HL-60 (cell line): ENCODE results near the gene RFX1.

Experiments
- CTCF ChIP-seq: IDR thresholded peaks from one replicate; pipeline ENCODE4 v1.5.1; 2011; ENCODE audit warnings: low read length, control low read depth, inconsistent platforms; ENCODE audit not compliant: insufficient read depth
- GABPA ChIP-seq: IDR thresholded peaks from 2 replicates; pipeline ENCODE4 v1.6.1; 2012; ENCODE audit warnings: low read depth
- POLR2AphosphoS5 ChIP-seq: IDR thresholded peaks from 2 replicates; pipeline ENCODE4 v1.6.1; 2012; ENCODE audit warnings: low read depth
- REST ChIP-seq: IDR thresholded peaks from 2 replicates; pipeline ENCODE4 v1.6.1; 2012; ENCODE audit warnings: low read depth; ENCODE audit not compliant: insufficient replicate concordance

- TF ChIP-seq POLR2AphosphoS5 (no peak), CTCF (no peak), REST (no peak), GABPA (no peak)
Observed at GRCh38 chr19:13981467-13981866, 24.7 kb downstream of the RFX1 start.
